ENCODE results near the gene TMEM220.

DNA sequence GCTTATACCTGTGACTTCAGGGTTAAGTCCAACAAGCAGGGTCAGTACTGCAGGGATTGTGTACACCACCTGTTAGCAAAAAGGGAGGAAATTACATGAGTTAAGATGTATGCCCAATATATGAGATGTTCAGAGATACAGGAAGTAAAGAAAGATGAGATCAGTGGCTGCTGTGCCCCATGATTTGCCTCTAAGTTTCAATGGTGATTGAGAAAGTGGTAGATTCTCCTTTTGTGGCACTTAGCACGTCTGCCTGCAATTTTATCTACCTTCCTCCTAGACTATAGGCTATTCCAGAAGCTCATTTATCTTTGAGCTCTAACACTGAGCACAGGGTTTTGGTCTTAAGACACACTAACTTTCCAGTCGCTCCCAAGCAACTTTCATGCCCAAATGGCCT lies 3.6 kb downstream of the TMEM220 start:
- no peak for TF ChIP-seq POLR2A (IDR thresholded peaks at IDR 0.05)
- TF ChIP-seq, protein P1, sequence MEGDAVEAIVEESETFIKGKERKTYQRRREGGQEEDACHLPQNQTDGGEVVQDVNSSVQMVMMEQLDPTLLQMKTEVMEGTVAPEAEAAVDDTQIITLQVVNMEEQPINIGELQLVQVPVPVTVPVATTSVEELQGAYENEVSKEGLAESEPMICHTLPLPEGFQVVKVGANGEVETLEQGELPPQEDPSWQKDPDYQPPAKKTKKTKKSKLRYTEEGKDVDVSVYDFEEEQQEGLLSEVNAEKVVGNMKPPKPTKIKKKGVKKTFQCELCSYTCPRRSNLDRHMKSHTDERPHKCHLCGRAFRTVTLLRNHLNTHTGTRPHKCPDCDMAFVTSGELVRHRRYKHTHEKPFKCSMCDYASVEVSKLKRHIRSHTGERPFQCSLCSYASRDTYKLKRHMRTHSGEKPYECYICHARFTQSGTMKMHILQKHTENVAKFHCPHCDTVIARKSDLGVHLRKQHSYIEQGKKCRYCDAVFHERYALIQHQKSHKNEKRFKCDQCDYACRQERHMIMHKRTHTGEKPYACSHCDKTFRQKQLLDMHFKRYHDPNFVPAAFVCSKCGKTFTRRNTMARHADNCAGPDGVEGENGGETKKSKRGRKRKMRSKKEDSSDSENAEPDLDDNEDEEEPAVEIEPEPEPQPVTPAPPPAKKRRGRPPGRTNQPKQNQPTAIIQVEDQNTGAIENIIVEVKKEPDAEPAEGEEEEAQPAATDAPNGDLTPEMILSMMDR (IDR thresholded peaks at IDR 0.05): no peak
- TF ChIP-seq POLR2AphosphoS5 (IDR thresholded peaks at IDR 0.05): no peak
